MM.1S (cell line): ENCODE results near the gene SMAGP.

Source experiments
- DNase-seq: peaks from one replicate; pipeline ENCODE4 v3.0.0-alpha.2; 2015
- H2AFZ ChIP-seq: fragments of 300-600 bp; sonication (generic); 2 replicates; pipeline ENCODE4 v1.6.0; 2016; ENCODE audit warnings: antibody characterized with exemption, low read length
- H3F3A ChIP-seq: fragments of 300-600 bp; sonication (generic); 2 replicates; pipeline ENCODE4 v1.6.1; 2016; ENCODE audit warnings: mild to moderate bottlenecking, antibody characterized with exemption, low read length, moderate library complexity, mixed read lengths; ENCODE audit not compliant: insufficient read depth
- H3K27ac ChIP-seq: fragments of 300-600 bp; sonication (generic); 2 replicates; pipeline ENCODE4 v1.5.1; 2016; ENCODE audit warnings: mild to moderate bottlenecking, low read length
- H3K27me3 ChIP-seq: fragments of 300-600 bp; sonication (generic); replicated peaks from 2 replicates; pipeline ENCODE4 v1.6.0; 2016; ENCODE audit warnings: low read length; ENCODE audit not compliant: insufficient read depth
- H3K36me3 ChIP-seq: fragments of 300-600 bp; sonication (generic); replicated peaks from 2 replicates; pipeline ENCODE4 v1.6.1; 2016; ENCODE audit warnings: mild to moderate bottlenecking, low read length, mixed read lengths; ENCODE audit not compliant: insufficient read depth
- H3K4me1 ChIP-seq: fragments of 300-600 bp; sonication (generic); 2 replicates; pipeline ENCODE4 v1.6.1; 2016; ENCODE audit warnings: low read length, mixed read lengths
- H3K4me2 ChIP-seq: fragments of 300-600 bp; sonication (generic); 2 replicates; pipeline ENCODE4 v1.6.0; 2016; ENCODE audit warnings: low read depth, low read length
- H3K4me3 ChIP-seq: fragments of 300-600 bp; sonication (generic); 2 replicates; pipeline ENCODE4 v1.5.1; 2016; ENCODE audit warnings: low read length, mixed read lengths
- H3K79me2 ChIP-seq: fragments of 300-600 bp; sonication (generic); 2 replicates; pipeline ENCODE4 v1.6.1; 2016; ENCODE audit warnings: mixed run types, low read length, mixed read lengths
- H3K9ac ChIP-seq: fragments of 300-600 bp; sonication (generic); 2 replicates; pipeline ENCODE4 v1.6.1; 2016; ENCODE audit warnings: low read length, mixed read lengths
- H3K9me2 ChIP-seq: fragments of 300-600 bp; sonication (generic); replicated peaks from 2 replicates; pipeline ENCODE4 v1.6.1; 2016; ENCODE audit warnings: mild to moderate bottlenecking, low read length, mixed read lengths; ENCODE audit not compliant: insufficient read depth
- H3K9me3 ChIP-seq: fragments of 300-600 bp; sonication (generic); replicated peaks from 2 replicates; pipeline ENCODE4 v1.6.1; 2016; ENCODE audit warnings: mild to moderate bottlenecking, low read length, mixed read lengths; ENCODE audit not compliant: insufficient read depth
- H4K20me1 ChIP-seq: fragments of 300-600 bp; sonication (generic); 2 replicates; pipeline ENCODE4 v1.6.1; 2016; ENCODE audit warnings: mild to moderate bottlenecking, low read length, moderate library complexity, mixed read lengths; ENCODE audit not compliant: insufficient read depth
- CTCF ChIP-seq: fragments of 300-600 bp; sonication (generic); IDR thresholded peaks from 2 replicates; pipeline ENCODE4 v1.5.1; 2016; ENCODE audit warnings: antibody characterized with exemption, low read length, mixed read lengths
- EZH2 ChIP-seq: fragments of 300-600 bp; sonication (generic); optimal IDR thresholded peaks from 2 replicates; pipeline ENCODE3; 2017; ENCODE audit warnings: low read depth, mild to moderate bottlenecking, antibody characterized with exemption, low read length, mixed read lengths
- EZH2phosphoT487 ChIP-seq: fragments of 300-600 bp; sonication (generic); IDR thresholded peaks from 2 replicates; pipeline ENCODE4 v1.6.1; 2018; ENCODE audit warnings: antibody characterized with exemption, low read length

The SMAGP gene

GRCh38 chr12:51217133-51217967, 52.9 kb downstream of the SMAGP start:
- Histone ChIP-seq H3K9me3 (no peaks in the 10 kb centered on the region), H3F3A (peaks cover 14% of the 10 kb centered on the region), H3K4me2 (peak overlapping the region; percentile 96; the same call in 1 of the 2 replicates), H3K27ac (peak overlapping the region; percentile 48; the same call in 1 of the 2 replicates), H3K4me1 (0 out of 2 replicates have a peak, but pooled peaks cover 5% of the 10 kb centered on the region), H3K9ac (peak overlapping the region; percentile 77), H3K79me2 (no peaks in the 10 kb centered on the region), H3K27me3 (no peaks in the 10 kb centered on the region), H4K20me1 (no peaks in the 10 kb centered on the region), H3K36me3 (no peaks in the 10 kb centered on the region), H2AFZ (peak overlapping the region; percentile 61; the same call in 1 of the 2 replicates), H3K9me2 (no peaks in the 10 kb centered on the region), H3K4me3 (peak overlapping the region; percentile 69)
- TF ChIP-seq CTCF (peak; percentile 34), EZH2 (no peak)
- DNase-seq, result peak; percentile 56

- Histone ChIP-seq H3K9me3 (no peaks in the 10 kb centered on the region), H3K79me2 (no peaks in the 10 kb centered on the region), H3K4me2 (peak overlapping the region; percentile 52; the same call in 1 of the 2 replicates), H3K27me3 (no peaks in the 10 kb centered on the region), H3K4me3 (no peak overlapping the region), H4K20me1 (no peaks in the 10 kb centered on the region), H2AFZ (no peak overlapping the region), H3F3A (peaks cover 14% of the 10 kb centered on the region), H3K4me1 (0 out of 2 replicates have a peak, but pooled peaks cover 5% of the 10 kb centered on the region), H3K9me2 (no peaks in the 10 kb centered on the region), H3K36me3 (no peaks in the 10 kb centered on the region), H3K9ac (no peak overlapping the region; the same call in 1 of the 2 replicates), H3K27ac (no peak overlapping the region)
- TF ChIP-seq EZH2phosphoT487, result no peak
- TF ChIP-seq CTCF, result no peak
- no peak for TF ChIP-seq EZH2
- no peak for DNase-seq
Measured at GRCh38 chr12:51216642-51217041, 53.6 kb downstream of the SMAGP start.

- Histone ChIP-seq H3K27ac (no peak overlapping the region), H3K27me3 (no peaks in the 10 kb centered on the region), H3K36me3 (no peaks in the 10 kb centered on the region), H3K4me3 (no peak overlapping the region), H3K9me3 (no peaks in the 10 kb centered on the region), H3K9ac (no peak overlapping the region), H3K4me2 (no peak overlapping the region), H2AFZ (no peak overlapping the region), H4K20me1 (no peaks in the 10 kb centered on the region), H3F3A (peaks cover 14% of the 10 kb centered on the region), H3K9me2 (no peaks in the 10 kb centered on the region), H3K4me1 (0 out of 2 replicates have a peak, but pooled peaks cover 5% of the 10 kb centered on the region), H3K79me2 (no peaks in the 10 kb centered on the region)
- no peak for TF ChIP-seq CTCF
- TF ChIP-seq EZH2phosphoT487, result no peak
- no peak for TF ChIP-seq EZH2
- DNase-seq, result no peak
Measured at GRCh38 chr12:51214895-51215294, 55.3 kb downstream of the SMAGP start.
